ENCODE results near the gene NEU1.
"Not testable (repeated sequence)": the region's sequence is repeated elsewhere in the genome, so short reads cannot be mapped to it uniquely, and the experiment has no call there.

The NEU1 gene

DNA sequence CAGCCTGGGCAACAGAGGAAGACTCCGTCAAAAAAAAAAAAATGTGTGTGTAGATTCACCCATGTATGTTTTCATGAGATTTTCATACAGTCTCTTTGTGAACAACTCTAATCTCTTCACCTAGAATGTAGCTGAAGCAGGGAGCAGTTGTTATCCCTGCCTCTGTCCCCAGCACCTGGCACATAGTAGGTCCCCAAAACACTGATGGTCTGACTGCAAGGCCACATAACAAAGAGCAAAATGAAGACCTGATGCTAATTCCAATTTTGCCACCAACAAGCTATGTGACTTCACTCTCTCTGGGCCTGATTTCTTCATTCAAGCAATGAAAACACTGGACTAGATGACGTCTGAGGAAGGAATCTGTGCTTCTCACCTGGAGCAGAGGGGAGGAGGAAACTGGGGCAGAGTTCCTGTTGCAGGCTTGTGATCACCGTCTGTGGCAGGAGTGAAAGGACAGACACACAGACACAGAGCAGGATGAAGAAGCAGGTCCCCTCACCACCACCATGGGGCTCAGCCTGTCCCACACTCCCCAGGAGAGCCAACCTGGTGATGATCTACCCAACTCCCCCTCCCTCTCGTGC, 11.6 kb upstream of the NEU1 start:
- Histone ChIP-seq H3K4me1 (ENCODE audit: control insufficient read depth, insufficient read depth, low read length, unreplicated experiment) (no peaks in the 10 kb centered on the region), H2AFZ (ENCODE audit: low read length, unreplicated experiment) (no peak overlapping the region), H3K27me3 (ENCODE audit: insufficient read depth, low read length) (no peaks in the 10 kb centered on the region), H3K4me3 (ENCODE audit: low read depth, low read length) (no peak overlapping the region), H3K36me3 (ENCODE audit: insufficient read depth, low read length) (no peaks in the 10 kb centered on the region), H3K27ac (ENCODE audit: low read depth, low read length) (no peak overlapping the region), H3K79me2 (ENCODE audit: control insufficient read depth, insufficient read depth, low read length, unreplicated experiment) (no peaks in the 10 kb centered on the region)

DNA sequence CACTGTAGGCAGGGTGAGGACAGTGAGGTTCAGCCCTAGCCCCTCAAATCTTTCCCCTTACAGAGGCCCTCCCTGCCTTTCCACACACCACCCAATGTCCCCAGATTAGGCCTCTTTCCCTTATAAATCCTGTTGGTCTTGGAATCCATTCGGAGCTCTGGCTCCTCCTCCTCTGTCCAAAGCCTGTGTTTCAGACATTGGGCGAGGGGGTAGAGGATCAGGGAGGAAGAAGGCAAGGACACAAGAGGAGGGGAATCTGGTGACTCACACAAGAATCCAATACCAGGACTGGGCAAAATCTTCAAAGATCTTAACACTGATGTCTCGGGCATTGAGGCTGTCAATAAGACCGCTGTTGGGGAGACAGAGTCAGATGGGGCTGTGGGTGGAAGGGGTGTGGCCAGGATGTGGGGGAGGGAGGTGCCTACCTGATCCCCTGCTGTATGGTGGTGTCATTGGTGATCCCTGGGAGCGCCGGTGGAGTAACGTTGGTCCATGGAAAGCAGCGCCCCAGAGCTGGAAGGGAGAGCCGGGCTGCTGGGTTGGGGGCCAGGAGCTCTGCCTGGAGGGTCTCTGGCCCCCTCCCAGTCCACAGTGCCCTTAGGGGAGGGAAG, 8.5 kb upstream of the NEU1 start:
- no peak overlapping the region for H3K27ac ChIP-seq (ENCODE audit: low read depth, low read length)
- no peaks in the 10 kb centered on the region for H3K36me3 ChIP-seq (ENCODE audit: insufficient read depth, low read length)
- no peaks in the 10 kb centered on the region for H3K4me1 ChIP-seq (ENCODE audit: control insufficient read depth, insufficient read depth, low read length, unreplicated experiment)
- H3K79me2 ChIP-seq (ENCODE audit: control insufficient read depth, insufficient read depth, low read length, unreplicated experiment), result no peaks in the 10 kb centered on the region
- no peak overlapping the region for H2AFZ ChIP-seq (ENCODE audit: low read length, unreplicated experiment)
- H3K4me3 ChIP-seq (ENCODE audit: low read depth, low read length), result no peak overlapping the region
- H3K27me3 ChIP-seq (ENCODE audit: insufficient read depth, low read length), result no peaks in the 10 kb centered on the region

DNA sequence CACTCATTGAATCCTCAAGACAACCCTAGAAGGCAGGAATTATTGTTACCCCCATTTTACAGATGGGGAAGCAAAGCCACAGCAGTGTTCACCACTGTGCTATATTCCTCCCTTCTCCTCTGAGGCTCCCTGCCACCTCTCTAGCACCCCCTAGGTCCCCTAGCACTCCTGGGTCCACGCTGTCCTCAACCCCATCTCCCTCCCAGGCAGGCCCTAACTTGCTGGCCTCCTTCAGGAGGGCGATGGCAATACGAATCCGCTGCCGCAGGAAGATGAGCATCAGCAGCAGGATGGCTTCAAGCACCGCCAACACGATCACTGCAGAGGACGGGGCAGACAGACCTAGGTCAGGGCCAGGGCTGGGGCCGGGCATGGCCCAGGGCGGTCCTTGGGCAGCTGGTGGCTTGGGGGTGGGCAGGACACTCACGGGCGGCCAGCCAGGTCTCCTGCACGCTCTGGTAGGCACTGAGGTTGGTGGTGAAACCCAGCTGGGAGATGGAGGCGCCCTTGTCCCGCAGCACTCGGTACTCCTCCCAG, 7.8 kb upstream of the NEU1 start:
- H3K4me3 ChIP-seq (ENCODE audit: low read depth, low read length), result no peak overlapping the region
- no peaks in the 10 kb centered on the region for H3K27me3 ChIP-seq (ENCODE audit: insufficient read depth, low read length)
- no peaks in the 10 kb centered on the region for H3K4me1 ChIP-seq (ENCODE audit: control insufficient read depth, insufficient read depth, low read length, unreplicated experiment)
- no peaks in the 10 kb centered on the region for H3K79me2 ChIP-seq (ENCODE audit: control insufficient read depth, insufficient read depth, low read length, unreplicated experiment)
- no peak overlapping the region for H2AFZ ChIP-seq (ENCODE audit: low read length, unreplicated experiment)
- H3K27ac ChIP-seq (ENCODE audit: low read depth, low read length), result no peak overlapping the region
- H3K36me3 ChIP-seq (ENCODE audit: insufficient read depth, low read length), result no peaks in the 10 kb centered on the region

DNA sequence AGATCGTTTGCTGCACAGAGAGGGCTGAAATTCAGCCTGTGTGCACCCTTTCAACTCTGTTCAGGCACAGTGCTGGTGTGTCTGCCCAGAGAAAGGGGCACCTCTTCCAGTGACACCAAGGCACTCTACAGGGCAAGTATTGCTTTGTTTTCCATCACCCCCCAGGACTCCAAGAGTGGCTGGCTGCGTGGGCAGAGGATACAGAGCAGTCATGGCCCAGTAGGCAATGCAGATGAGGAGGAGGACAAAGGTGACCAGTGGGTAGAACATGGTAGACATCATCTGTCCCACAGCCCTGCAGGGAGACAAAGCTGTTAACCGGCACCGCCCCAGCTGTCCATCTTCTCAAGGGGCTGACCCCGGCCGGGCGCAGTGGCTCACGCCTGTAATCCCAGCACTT, 6.7 kb upstream of the NEU1 start:
- no peak overlapping the region for H2AFZ ChIP-seq (ENCODE audit: low read length, unreplicated experiment)
- no peak overlapping the region for H3K4me3 ChIP-seq (ENCODE audit: low read depth, low read length)
- no peaks in the 10 kb centered on the region for H3K4me1 ChIP-seq (ENCODE audit: control insufficient read depth, insufficient read depth, low read length, unreplicated experiment)
- H3K27me3 ChIP-seq (ENCODE audit: insufficient read depth, low read length), result no peaks in the 10 kb centered on the region
- no peaks in the 10 kb centered on the region for H3K79me2 ChIP-seq (ENCODE audit: control insufficient read depth, insufficient read depth, low read length, unreplicated experiment)
- H3K27ac ChIP-seq (ENCODE audit: low read depth, low read length), result no peak overlapping the region
- no peaks in the 10 kb centered on the region for H3K36me3 ChIP-seq (ENCODE audit: insufficient read depth, low read length)

DNA sequence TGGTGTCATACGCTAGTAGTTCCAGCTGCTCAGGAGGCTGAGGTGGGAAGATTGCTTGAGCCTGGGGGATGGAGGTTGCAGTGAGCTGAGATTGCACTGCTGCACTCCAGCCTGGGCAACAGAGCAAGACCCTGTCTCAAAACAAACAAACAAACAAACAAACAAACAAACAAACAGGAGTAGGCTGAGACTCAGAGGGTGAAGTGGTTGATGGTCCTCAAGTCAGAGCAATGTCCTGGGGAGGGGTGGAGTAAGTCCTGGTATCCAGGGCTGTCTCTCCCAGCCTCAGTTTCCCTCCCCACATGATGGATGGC, 6.0 kb upstream of the NEU1 start:
- H3K27me3 ChIP-seq (ENCODE audit: insufficient read depth, low read length); H3K27ac ChIP-seq (ENCODE audit: low read depth, low read length); H3K4me1 ChIP-seq (ENCODE audit: control insufficient read depth, insufficient read depth, low read length, unreplicated experiment); H2AFZ ChIP-seq (ENCODE audit: low read length, unreplicated experiment); H3K79me2 ChIP-seq (ENCODE audit: control insufficient read depth, insufficient read depth, low read length, unreplicated experiment); H3K4me3 ChIP-seq (ENCODE audit: low read depth, low read length); H3K36me3 ChIP-seq (ENCODE audit: insufficient read depth, low read length): not testable (repeated sequence)

DNA sequence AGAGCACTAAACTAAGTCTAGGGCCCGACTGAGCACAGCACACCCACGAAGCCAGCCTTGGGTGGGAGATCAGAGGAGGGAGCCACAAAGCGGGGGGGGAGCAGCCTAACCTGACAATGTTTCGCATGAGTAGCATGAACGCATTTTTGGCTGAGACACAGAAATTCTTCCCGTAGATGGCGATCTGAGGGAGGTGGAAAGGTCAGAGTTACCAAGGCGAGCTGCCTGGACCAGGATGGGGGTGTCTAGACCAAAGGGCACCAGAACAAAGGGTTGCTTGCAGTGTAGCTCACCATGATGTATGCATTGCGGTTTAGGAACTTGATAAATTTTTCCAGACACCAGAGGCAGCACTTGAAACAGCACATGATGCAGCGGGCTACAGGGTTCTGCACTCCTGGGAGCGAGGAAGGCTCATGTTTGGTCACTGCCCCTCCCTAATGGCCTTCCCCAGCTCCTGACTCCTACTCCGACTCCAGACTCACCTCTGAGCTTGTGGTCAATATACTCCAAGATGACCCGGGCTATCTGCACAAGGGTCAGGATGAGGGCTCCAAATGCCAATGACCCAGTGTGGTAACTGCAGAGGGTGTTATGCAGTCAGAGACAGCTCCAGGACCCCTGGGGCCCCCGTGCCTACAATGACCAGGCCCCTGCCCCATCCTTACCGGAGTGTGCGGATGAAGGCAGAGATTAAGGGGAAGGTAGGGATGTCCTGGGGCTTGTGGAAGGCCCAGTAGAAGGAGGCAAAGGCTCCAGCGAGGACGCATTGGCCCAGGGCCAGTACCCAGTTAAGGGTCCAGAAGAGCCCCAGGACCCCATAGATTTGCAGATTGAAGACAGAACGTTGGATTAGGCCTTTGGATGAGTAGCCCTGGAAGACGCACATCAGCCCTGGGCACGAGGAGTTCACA, 2.8 kb upstream of the NEU1 start:
- Histone ChIP-seq H3K27me3 (ENCODE audit: insufficient read depth, low read length) (no peaks in the 10 kb centered on the region), H3K27ac (ENCODE audit: low read depth, low read length) (no peak overlapping the region), H3K36me3 (ENCODE audit: insufficient read depth, low read length) (no peaks in the 10 kb centered on the region), H2AFZ (ENCODE audit: low read length, unreplicated experiment) (no peak overlapping the region), H3K4me3 (ENCODE audit: low read depth, low read length) (no peak overlapping the region), H3K4me1 (ENCODE audit: control insufficient read depth, insufficient read depth, low read length, unreplicated experiment) (peaks cover 6% of the 10 kb centered on the region), H3K79me2 (ENCODE audit: control insufficient read depth, insufficient read depth, low read length, unreplicated experiment) (peaks cover 7% of the 10 kb centered on the region)

DNA sequence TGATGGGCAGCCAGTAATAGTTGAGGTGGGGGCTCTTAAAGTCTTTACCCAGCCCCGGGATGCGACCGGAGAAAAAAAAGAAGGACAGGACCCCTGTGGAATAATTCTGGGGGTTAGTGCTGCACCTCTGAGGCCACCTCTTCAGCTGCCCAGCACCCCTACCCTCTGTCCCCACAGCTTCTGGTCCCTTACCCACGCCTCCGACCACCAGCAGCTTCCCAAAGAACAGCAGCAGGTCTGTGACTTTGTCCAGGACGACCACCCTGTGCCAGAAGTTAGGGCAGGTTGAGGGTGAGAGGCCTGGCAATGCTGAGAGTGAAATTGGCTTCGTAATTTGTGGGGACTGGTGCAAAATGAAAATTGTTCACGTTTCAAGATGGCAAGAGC, 2.2 kb upstream of the NEU1 start:
- no peaks in the 10 kb centered on the region for H3K27me3 ChIP-seq (ENCODE audit: insufficient read depth, low read length)
- H2AFZ ChIP-seq (ENCODE audit: low read length, unreplicated experiment), result no peak overlapping the region
- H3K4me1 ChIP-seq (ENCODE audit: control insufficient read depth, insufficient read depth, low read length, unreplicated experiment), result peaks cover 6% of the 10 kb centered on the region
- H3K27ac ChIP-seq (ENCODE audit: low read depth, low read length), result no peak overlapping the region
- H3K79me2 ChIP-seq (ENCODE audit: control insufficient read depth, insufficient read depth, low read length, unreplicated experiment), result peaks cover 7% of the 10 kb centered on the region
- peaks cover 1% of the 10 kb centered on the region; the same call in 1 of the 2 replicates for H3K36me3 ChIP-seq (ENCODE audit: insufficient read depth, low read length)
- H3K4me3 ChIP-seq (ENCODE audit: low read depth, low read length), result no peak overlapping the region

DNA sequence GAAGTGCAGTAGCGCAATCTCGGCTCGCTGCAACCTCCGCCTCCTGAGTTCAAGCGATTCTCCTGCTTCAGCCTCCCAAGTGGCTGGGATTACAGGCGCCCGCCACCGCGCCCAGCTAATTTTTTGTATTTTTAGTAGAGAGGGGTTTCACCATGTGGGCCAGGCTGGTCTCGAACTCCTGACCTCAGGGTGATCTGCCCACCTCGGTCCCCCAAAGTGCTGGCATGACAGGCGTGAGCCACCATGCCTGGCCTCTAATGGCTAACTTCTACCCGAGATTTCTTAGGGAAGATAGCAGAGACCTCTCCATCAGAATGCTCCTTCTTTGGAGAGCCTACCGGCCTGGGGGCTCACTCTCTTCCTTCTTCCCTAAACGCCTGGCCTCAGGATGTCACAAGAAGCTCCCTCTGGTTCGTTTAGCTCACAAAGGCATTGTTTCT, 1.5 kb upstream of the NEU1 start:
- Histone ChIP-seq H3K4me3 (ENCODE audit: low read depth, low read length) (peak overlapping the region; percentile 86), H3K27ac (ENCODE audit: low read depth, low read length) (peak overlapping the region; percentile 72; the same call in 1 of the 2 replicates), H2AFZ (ENCODE audit: low read length, unreplicated experiment) (peak overlapping the region; percentile 88)

DNA sequence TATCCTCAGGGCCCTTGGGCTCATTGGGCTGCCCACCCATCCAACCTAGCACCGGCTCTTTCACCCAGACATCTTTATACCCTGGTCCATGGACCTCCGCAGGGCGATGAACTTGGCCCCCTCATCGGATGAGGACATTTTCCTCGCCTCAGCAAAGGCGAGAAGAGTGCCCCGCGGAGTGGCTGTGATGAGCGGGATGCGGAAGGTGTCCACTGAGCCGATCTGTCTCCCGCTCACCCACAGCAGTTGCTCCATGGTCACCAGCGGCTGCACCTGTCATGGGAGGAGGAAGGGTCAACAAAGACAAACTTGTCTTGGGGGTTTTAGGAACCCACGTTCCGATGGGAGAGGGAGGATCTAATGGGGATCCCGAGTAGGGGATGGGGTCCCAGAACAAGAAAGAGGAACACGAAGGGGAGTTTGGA, 690 bp downstream of the NEU1 start:
- H3K36me3 ChIP-seq (ENCODE audit: insufficient read depth, low read length), result peaks cover 4% of the 10 kb centered on the region; the same call in 1 of the 2 replicates
- no peak overlapping the region for H2AFZ ChIP-seq (ENCODE audit: low read length, unreplicated experiment)
- peaks cover 6% of the 10 kb centered on the region for H3K4me1 ChIP-seq (ENCODE audit: control insufficient read depth, insufficient read depth, low read length, unreplicated experiment)
- H3K79me2 ChIP-seq (ENCODE audit: control insufficient read depth, insufficient read depth, low read length, unreplicated experiment), result peaks cover 7% of the 10 kb centered on the region
- H3K27ac ChIP-seq (ENCODE audit: low read depth, low read length), result no peak overlapping the region
- H3K27me3 ChIP-seq (ENCODE audit: insufficient read depth, low read length), result no peaks in the 10 kb centered on the region
- peak overlapping the region; percentile 81 for H3K4me3 ChIP-seq (ENCODE audit: low read depth, low read length)

More for the DNA sequence above, 1.5 kb upstream of the NEU1 start:
- not testable (repeated sequence) for H3K36me3 ChIP-seq (ENCODE audit: insufficient read depth, low read length); H3K27me3 ChIP-seq (ENCODE audit: insufficient read depth, low read length); H3K4me1 ChIP-seq (ENCODE audit: control insufficient read depth, insufficient read depth, low read length, unreplicated experiment); H3K79me2 ChIP-seq (ENCODE audit: control insufficient read depth, insufficient read depth, low read length, unreplicated experiment)

DNA sequence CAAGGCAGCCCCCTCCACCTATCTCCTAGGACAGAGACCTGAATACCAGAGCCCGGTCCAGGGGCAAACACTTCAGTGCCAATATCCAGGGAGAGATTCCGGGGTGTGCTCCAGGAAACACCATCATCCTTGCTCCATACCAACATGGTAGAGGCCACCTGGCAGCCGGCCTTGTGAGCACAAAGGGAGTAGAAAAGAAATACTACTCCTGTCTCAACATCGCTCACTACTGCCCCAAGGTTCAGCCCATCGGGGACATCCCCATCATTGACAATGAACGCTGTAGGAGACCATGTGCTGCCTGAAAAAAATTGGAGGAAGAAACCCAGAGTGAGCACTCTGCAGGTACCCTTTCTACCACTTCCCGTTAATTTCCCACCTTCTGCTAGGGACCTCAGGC, 1.5 kb downstream of the NEU1 start:
- H2AFZ ChIP-seq (ENCODE audit: low read length, unreplicated experiment), result no peak overlapping the region
- peaks cover 4% of the 10 kb centered on the region; the same call in 1 of the 2 replicates for H3K36me3 ChIP-seq (ENCODE audit: insufficient read depth, low read length)
- H3K4me1 ChIP-seq (ENCODE audit: control insufficient read depth, insufficient read depth, low read length, unreplicated experiment), result peaks cover 6% of the 10 kb centered on the region
- peak overlapping the region; percentile 81 for H3K4me3 ChIP-seq (ENCODE audit: low read depth, low read length)
- peaks cover 7% of the 10 kb centered on the region for H3K79me2 ChIP-seq (ENCODE audit: control insufficient read depth, insufficient read depth, low read length, unreplicated experiment)
- no peak overlapping the region for H3K27ac ChIP-seq (ENCODE audit: low read depth, low read length)
- H3K27me3 ChIP-seq (ENCODE audit: insufficient read depth, low read length), result no peaks in the 10 kb centered on the region
